ENCODE data around the gene DCDC2B. TPM values are rescaled to one million over a fixed set of nuclear protein-coding genes. Genes with fewer than 3 reads are reported as not detected.

Gene DCDC2B
- total and polyA plus RNA-seq, 9 of the 15 experiments (the other 6 are each of a cell fraction or from before 2014, with no cell fraction given): not detected

DNA sequence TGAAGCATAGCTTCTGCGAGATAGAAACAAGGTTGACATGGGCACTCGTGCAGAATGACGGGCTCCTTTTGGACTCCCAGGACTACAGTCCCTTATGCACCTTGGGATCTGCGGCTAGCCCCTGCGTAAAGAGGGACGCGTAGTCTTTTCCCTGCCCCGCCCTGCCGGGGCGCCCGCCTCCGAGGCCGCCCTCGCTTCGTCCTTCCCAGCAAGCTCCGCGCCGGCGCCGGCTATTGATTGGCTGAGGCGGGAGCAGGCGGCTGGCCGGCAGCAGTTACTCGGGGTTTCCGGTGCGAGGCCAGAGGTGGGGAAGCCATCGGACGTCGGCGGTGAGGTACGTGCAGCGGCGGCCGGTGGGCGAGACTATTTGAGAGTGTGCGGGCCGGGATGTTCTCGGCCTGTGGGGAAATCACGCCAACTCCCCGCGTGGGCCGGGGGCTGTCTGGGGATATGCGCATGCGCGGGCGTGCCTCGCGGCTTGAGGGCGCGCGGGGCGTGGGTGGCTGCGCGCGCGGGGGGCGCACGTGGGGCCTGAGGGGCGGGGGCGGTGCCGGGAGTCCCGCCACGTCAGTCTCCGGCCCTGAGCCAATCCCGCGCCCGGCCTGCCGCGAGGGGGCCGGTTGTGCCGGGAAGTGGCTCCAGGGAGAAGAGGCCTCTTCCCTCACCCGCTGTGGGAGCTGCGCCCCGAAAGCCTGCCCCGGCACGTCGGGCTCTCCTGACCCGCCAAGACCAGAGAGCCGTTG, 29.3 kb upstream of the DCDC2B start, which contains the start of gene TXLNA (continued):
- TF ChIP-seq C11orf30 (IDR thresholded peaks at IDR 0.05; ENCODE audit: low read depth) (peak; percentile 35; the same call in 1 of the 2 replicates), RBFOX2 (IDR thresholded peaks at IDR 0.05; ENCODE audit: low read depth, low read length) (peak; percentile 97), ZNF436 (CRISPR knock-in tag; IDR thresholded peaks at IDR 0.05) (peak; percentile 49; the same call in 1 of the 2 replicates), KLF16 (IDR thresholded peaks at IDR 0.05) (no peak), NFXL1 (CRISPR knock-in tag; IDR thresholded peaks at IDR 0.05) (peak; percentile 83; the same call in 1 of the 2 replicates), HNRNPLL (IDR thresholded peaks at IDR 0.05; ENCODE audit: low read depth, low read length, poor library complexity, severe bottlenecking) (no peak), RBM34 (IDR thresholded peaks at IDR 0.05; ENCODE audit: borderline replicate concordance, insufficient read depth, low read length) (0 out of 2 replicates have a peak, but pooled peaks have one; percentile 83), ZNF717 (CRISPR knock-in tag; IDR thresholded peaks at IDR 0.05) (no peak), MIER1 (IDR thresholded peaks at IDR 0.05; ENCODE audit: low read depth) (no peak), ZNF23 (CRISPR knock-in tag; IDR thresholded peaks at IDR 0.05) (0 out of 2 replicates have a peak, but pooled peaks have one; percentile 23), HDAC2 (IDR thresholded peaks at IDR 0.05) (no peak), CBFA2T3 (IDR thresholded peaks at IDR 0.05) (peak; percentile 27; the same call in 1 of the 2 replicates), TFAM (CRISPR knock-in tag; conservative IDR thresholded peaks at IDR 0.05) (no peak), ZNF165 (CRISPR knock-in tag; IDR thresholded peaks at IDR 0.05; ENCODE audit: borderline replicate concordance) (no peak), RCOR1 (IDR thresholded peaks at IDR 0.05; ENCODE audit: borderline replicate concordance in 1 of 2, low read depth in 2 of 2, low read length in 2 of 2) (no peak), HEY1 (CRISPR knock-in tag; IDR thresholded peaks at IDR 0.05; ENCODE audit: borderline replicate concordance) (no peak), SOX6 (IDR thresholded peaks at IDR 0.05) (peak; percentile 40; the same call in 1 of the 2 replicates), MTA2 (IDR thresholded peaks at IDR 0.05; ENCODE audit: low read depth) (no peak; the same call in 1 of the 2 replicates)
- TF ChIP-seq, protein P1, sequence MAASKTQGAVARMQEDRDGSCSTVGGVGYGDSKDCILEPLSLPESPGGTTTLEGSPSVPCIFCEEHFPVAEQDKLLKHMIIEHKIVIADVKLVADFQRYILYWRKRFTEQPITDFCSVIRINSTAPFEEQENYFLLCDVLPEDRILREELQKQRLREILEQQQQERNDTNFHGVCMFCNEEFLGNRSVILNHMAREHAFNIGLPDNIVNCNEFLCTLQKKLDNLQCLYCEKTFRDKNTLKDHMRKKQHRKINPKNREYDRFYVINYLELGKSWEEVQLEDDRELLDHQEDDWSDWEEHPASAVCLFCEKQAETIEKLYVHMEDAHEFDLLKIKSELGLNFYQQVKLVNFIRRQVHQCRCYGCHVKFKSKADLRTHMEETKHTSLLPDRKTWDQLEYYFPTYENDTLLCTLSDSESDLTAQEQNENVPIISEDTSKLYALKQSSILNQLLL (CRISPR knock-in tag; IDR thresholded peaks at IDR 0.05; ENCODE audit: borderline replicate concordance): no peak
- TF ChIP-seq, protein P2, sequence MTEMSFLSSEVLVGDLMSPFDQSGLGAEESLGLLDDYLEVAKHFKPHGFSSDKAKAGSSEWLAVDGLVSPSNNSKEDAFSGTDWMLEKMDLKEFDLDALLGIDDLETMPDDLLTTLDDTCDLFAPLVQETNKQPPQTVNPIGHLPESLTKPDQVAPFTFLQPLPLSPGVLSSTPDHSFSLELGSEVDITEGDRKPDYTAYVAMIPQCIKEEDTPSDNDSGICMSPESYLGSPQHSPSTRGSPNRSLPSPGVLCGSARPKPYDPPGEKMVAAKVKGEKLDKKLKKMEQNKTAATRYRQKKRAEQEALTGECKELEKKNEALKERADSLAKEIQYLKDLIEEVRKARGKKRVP (CRISPR knock-in tag; IDR thresholded peaks at IDR 0.05): peak; percentile 25; the same call in 1 of the 2 replicates
- TF ChIP-seq, protein P3, sequence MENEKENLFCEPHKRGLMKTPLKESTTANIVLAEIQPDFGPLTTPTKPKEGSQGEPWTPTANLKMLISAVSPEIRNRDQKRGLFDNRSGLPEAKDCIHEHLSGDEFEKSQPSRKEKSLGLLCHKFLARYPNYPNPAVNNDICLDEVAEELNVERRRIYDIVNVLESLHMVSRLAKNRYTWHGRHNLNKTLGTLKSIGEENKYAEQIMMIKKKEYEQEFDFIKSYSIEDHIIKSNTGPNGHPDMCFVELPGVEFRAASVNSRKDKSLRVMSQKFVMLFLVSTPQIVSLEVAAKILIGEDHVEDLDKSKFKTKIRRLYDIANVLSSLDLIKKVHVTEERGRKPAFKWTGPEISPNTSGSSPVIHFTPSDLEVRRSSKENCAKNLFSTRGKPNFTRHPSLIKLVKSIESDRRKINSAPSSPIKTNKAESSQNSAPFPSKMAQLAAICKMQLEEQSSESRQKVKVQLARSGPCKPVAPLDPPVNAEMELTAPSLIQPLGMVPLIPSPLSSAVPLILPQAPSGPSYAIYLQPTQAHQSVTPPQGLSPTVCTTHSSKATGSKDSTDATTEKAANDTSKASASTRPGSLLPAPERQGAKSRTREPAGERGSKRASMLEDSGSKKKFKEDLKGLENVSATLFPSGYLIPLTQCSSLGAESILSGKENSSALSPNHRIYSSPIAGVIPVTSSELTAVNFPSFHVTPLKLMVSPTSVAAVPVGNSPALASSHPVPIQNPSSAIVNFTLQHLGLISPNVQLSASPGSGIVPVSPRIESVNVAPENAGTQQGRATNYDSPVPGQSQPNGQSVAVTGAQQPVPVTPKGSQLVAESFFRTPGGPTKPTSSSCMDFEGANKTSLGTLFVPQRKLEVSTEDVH (IDR thresholded peaks at IDR 0.05; ENCODE audit: low read depth, partially characterized antibody): no peak
- TF ChIP-seq, protein P4, sequence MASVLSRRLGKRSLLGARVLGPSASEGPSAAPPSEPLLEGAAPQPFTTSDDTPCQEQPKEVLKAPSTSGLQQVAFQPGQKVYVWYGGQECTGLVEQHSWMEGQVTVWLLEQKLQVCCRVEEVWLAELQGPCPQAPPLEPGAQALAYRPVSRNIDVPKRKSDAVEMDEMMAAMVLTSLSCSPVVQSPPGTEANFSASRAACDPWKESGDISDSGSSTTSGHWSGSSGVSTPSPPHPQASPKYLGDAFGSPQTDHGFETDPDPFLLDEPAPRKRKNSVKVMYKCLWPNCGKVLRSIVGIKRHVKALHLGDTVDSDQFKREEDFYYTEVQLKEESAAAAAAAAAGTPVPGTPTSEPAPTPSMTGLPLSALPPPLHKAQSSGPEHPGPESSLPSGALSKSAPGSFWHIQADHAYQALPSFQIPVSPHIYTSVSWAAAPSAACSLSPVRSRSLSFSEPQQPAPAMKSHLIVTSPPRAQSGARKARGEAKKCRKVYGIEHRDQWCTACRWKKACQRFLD (CRISPR knock-in tag; IDR thresholded peaks at IDR 0.05): peak; percentile 98

Data from K562 (cell line).